Adrenal gland (tissue), 5 donors: ENCODE measurements around the gene FRMD3.

Source experiments
- CTCF ChIP-seq, 6 experiments: fragments of 450-650 bp in 4 of 6; fragments of 200-600 bp in 2 of 6; sonication (generic) in 1 of 6; IDR thresholded peaks; 1 replicate in 5 of 6; 2 replicates in 1 of 6; pipeline versions ENCODE4 v1.5.1 to v1.8.0; 2016 to 2021; ENCODE audit warnings: antibody characterized with exemption in 6 of 6, mild to moderate bottlenecking in 2 of 6, moderate library complexity in 1 of 6
- POLR2A ChIP-seq, 2 donors: fragments of 450-650 bp; IDR thresholded peaks; one replicate each; pipeline ENCODE4 v1.6.1; 2017; ENCODE audit warnings: antibody characterized with exemption in 2 of 2, mild to moderate bottlenecking in 2 of 2, moderate library complexity in 1 of 2
- donor health status: DM: no; HTN: no; CAD: no.

GRCh38 chr9:83483223-83483622 is 55.0 kb downstream of the FRMD3 start:
- TF ChIP-seq CTCF (IDR thresholded peaks at IDR 0.05) (no peak), POLR2A (IDR thresholded peaks at IDR 0.05) (no peak)
